ENCODE measurements around the gene PRCC.

PRCC gene

DNA sequence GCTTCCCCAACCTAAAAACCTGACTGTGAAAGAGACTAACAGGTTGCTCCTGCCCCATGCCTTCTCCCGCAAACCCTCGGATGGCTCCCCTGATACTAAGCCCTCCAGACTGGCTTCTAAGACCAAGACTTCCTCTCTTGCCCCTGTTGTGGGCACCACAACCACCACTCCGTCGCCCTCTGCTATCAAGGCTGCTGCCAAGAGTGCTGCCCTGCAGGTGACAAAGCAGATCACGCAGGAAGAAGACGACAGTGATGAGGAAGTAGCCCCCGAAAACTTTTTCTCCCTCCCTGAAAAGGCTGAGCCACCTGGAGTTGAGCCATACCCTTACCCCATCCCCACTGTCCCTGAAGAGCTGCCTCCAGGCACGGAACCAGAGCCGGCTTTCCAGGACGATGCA lies 19.3 kb downstream of the PRCC start:
- H3K4me3 ChIP-seq = no peak overlapping the region
- H3K27ac ChIP-seq = no peak overlapping the region

DNA sequence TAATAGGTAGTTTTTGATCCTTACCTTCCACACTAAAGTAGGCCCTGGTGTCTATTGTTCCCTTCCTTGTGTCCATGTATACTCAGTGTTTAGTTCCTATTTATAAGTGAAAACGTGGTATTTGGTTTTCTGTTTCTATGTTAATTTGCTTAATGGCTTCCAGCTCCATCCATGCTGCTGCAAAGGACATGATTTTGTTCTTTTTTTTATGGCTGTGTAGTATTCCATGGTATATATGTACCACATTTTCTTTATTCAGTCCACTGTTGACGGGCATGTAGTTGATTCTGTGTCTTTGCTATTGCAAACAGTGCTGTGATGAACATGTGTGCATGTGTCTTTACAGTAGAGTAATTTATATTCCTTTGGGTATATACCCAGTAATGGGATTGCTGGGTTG lies 20.8 kb downstream of the PRCC start:
- no peak overlapping the region for H3K4me3 ChIP-seq

DNA sequence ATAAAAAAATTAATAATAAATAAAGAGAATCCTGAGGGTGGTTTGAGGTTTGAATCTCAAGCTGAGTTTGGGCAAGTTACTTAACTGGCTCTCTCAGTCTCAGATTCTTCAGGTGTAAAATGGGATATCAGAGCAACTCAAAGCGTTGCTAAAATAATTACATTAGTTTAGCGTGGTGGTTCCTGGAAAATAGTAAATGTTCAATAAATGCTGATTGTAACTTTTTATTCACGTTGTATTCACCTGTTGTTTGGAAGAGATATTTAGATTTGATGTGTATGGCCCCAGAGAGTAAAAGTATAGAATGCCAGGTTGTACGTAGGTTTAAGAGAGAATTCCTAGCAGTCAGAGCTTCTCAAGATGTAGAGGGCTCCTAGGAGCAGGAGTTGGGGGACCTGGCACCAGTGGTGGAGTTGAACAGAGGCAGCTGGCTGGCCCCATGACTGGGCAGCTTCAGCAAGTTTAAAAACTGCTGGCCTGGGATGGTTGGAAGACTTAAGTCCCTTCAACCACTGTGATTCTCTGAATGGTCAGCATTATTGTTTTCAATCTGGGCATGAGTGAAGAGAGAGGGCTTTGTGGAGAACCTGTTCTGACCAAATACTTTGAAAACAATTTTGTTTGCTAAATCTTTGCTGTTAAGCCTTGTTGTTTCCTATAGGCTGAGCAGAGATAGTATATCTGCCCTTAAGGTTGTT lies 22.4 kb downstream of the PRCC start:
- H3K4me3 ChIP-seq = no peak overlapping the region
- no peak overlapping the region for H3K27ac ChIP-seq

More for the DNA sequence above, 20.8 kb downstream of the PRCC start:
- H3K27ac ChIP-seq = no peak overlapping the region

DNA sequence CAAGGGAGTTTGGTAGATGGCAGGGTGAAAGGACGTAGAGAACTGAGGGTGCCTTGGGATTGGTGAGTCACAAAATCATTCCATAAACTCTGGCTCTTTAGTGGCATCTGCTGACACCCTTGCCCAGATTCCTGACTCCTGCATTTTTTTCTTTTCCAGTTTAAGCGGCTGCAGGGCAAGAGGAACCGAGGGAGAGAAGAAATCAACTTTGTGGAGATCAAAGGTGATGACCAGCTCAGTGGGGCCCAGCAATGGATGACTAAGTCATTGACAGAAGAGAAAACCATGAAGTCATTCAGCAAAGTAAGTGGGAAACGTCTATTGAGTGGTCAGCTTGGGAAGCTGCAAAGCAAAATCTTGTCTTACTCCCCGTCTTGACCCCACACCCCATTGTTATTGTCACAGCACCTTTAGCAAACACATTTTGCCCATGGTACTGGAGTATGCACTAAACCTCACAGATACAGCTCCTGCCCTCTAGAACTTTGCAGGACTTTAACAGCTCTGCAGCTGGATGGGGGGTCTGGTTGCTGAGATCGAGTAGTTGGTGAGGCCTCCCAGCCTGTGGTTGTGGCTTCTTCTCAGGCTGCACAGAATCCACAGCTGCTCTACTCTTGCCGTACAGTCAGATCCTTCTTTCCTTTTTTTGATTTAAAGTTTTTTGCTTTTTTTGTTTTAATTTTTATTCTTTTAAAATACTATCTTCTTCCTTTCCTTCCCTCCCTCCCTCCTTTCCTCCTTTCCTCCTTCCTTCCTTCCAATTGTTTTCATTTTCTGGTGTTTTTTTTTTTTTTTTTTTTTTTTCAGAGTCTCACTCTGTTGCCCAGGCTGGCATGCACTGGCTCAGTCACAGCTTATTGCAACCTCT lies 27.4 kb downstream of the PRCC start:
- H3K4me3 ChIP-seq = no peak overlapping the region
- H3K27ac ChIP-seq = no peak overlapping the region

DNA sequence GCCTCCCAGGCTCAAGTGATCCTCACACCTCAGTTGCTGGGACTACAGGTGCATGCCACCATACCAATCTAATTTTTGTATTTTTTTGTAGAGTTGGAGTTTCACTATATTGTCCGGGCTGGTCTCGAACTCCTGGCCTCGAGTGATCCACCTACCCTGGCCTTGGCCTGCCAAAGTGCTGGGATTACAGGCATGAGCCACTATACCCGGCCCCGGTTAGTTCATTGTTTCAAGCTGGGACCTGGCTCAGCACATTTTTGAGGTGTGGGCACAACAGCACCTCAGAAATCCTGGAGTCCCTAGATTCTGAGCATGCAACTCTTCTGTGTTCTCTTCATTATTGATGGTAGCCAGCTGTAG lies 28.0 kb downstream of the PRCC start:
- H3K27ac ChIP-seq = peak overlapping the region in 1 of 21 experiments; percentile 20
- no peak overlapping the region for H3K4me3 ChIP-seq

DNA sequence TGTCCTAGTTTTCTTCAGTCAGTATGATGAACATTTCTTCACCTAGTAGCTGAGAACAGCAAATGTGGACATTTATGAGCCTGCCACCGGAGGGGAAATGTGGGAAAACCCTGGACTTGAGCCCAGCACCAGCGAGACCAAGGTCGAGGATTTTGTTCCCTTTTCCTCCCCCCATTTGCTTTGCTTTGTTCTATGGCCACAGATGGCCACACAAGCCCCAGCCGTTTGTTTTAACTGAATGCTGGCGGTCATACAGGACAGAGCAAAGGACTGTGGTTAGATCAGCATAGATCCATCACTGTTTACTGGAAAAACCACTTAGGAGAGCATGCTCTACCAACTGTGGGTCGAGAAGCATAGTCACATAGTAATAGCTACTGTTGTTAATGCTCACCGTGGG lies 28.5 kb downstream of the PRCC start:
- Histone ChIP-seq H3K4me3 (no peak overlapping the region), H3K27ac (no peak overlapping the region)

DNA sequence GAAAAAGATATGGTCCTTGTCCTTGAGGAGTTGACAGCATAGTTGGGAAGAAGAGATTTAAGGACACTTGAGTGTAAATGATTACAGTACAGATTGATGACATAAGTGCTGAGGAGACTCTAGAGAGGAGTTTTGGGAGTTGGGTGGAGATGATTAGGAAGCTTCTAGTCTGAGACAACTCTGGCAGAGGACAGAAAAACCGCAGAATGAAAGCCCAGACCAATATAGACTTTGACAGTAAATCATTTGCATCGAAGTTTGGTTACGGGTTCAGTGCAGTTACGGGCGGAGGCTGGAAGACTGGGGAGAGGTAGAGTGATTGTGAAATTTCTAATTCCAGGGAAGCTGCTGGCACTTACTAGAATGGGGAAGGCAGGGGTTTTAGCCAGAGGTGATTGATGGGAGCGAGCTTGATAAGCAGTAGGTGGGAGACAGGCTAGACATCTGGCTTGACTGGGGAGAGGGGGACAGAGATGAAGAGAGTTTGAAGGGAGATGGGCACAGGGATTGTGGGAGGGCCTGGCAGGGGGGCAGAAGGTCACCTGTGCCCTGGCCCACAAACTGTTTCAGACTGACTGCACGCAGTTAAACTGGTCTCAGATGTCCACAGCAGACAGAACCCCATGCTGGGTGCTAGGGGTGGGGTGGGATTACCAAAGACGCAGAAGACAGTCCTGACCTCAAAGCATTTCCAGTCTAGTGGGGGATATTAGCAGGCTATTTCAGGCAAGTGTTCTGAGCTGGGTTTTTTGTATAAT lies 29.2 kb downstream of the PRCC start:
- Histone ChIP-seq H3K27ac (no peak overlapping the region), H3K4me3 (no peak overlapping the region)

DNA sequence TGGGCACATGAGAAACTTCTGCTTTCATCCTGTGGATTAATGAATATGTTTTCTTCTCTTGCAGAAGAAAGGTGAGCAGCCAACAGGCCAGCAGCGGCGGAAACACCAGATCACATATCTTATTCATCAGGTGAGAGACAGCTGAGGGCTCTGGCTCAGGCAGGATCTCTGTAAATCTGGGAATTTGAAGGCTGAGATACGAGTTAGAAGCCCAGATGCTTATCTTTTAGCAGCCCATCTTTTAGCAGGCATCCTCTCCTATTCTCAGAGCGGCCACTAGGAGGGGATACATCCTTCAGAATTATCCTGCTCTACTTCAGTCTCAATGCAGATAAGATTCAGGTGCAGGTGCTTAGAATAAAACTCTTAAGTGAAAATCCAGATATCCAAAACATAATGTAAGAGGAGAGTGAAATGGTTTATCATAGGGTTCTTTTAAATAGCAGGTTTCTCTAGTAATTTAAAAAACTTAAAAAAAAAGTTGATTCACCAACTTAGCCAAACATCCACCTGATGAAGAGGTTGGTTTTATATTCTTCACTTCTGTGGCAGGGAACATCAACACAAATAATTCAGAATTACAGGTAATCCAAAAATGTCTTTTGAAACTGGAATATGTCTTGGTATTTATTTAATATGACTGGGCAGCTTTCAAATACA lies 30.0 kb downstream of the PRCC start:
- no peak overlapping the region for H3K4me3 ChIP-seq
- no peak overlapping the region for H3K27ac ChIP-seq

DNA sequence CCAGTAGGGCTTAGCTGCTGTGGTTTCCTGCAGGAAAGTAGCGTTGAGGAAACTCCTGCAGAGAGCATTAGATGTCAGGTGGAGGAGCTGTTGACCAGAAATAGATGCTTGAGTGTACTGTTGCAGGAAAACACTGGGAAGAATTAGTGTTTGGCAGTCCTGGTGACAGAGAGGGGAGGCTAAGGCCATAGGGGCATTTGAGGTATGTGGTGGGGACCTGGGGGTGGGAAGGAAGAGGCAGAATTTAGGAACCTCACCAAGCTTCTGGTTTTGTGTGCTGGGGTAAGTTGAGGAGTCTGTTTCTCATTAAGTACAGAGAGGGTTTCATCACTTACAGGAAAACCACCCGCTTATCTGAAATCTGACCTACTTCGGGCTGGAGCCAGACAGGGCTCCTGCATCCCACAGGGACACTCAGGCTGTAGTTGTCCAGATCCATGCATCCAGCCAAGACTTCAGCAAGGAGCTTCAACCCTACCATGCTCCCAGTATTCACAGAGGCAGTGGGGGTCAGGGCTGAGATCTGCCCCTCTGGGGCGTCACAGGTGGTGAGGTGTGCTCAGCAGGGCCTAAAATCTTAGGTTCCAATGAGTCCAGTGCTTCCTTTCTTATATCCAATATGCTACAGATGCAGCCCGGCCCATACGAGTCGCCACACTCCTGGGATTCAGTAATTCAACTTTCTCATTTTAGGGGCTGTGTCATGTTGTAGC lies 34.2 kb downstream of the PRCC start:
- Histone ChIP-seq H3K27ac (peak overlapping the region in 2 of 21 experiments; percentile 12), H3K4me3 (no peak overlapping the region)

DNA sequence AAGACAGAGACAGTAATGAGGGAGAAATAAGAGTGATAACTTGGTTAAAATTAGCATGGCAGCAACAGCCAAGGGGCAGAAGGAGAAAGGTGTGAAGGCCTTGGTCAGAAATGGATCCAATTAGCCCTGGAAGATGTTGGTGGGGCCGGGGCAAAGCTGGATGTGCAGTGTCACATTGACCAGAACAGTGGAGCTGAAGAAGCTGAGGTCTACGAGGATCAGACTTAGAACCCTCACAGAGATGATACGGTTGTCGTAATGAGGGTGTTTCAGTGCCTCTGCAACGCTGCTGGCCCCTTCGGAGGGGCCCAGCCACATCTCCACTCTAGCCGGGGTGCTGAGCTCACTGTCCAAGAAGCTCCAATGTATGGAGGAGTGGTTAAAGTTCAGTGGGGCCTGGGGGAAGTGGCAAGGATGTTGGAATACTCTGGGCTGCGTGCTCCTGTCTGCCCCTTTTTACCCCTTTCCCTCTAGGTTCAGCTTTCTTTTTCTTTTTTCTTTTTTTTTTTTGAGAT lies 35.1 kb downstream of the PRCC start:
- Histone ChIP-seq H3K4me3 (no peak overlapping the region), H3K27ac (no peak overlapping the region)

DNA sequence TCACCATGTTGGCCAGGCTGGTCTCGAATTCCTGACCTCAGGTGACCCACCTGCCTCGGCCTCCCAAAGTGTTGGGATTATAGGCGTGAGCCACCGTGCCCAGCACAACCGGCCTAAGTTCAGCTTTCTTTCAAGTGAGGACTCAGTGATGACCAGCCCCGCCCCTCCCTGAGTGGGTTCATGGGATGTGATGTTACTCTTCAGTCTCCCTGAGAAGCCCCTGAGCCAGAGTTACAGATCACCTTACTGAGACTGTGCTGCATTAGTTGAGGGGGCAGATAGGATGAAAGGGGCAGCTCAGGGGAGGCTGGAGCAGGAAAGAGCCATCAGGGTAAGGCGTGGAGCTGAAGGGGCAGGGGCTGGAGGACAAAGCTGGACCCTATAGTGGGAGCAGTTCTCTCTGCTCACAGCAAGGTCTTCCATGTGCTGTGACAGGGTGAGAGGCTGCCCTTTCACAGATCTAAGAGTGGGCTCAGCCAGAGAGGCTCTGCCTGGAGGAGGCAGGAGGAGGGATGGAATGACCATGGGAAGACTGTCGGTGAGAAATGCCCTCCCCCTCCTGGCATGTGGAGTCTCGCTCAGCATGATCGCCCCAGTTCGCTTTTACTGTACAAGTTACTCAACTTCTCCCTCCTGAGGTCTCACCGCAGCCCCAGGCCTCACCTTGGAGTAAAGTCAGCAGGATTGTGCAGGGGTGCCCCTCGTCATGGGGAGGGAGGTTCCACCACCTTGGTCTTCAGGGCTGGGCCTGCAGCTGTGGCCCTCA lies 35.9 kb downstream of the PRCC start:
- H3K4me3 ChIP-seq = no peak overlapping the region
- H3K27ac ChIP-seq = no peak overlapping the region

DNA sequence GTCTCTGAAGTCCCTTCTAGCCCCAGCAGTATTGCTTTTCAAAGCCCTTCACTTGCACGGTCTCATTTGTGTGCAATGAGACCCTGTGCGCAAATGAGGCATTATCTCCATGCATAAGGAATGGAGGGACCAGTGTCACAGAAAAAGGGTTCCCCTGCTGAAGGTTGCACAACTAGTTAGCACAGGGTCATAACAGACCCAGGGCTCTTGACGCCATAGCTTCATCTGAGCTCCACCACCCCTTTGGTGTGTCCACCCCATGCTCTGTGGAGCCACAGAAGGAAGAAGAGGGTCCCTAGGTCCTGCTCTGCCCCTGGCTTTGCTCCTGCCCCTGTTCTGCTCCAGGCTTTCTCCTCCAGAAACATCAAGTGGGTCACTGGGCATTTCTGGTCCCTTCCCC lies 36.7 kb downstream of the PRCC start:
- Histone ChIP-seq H3K27ac (peak overlapping the region in 1 of 21 experiments; percentile 44), H3K4me3 (no peak overlapping the region)

DNA sequence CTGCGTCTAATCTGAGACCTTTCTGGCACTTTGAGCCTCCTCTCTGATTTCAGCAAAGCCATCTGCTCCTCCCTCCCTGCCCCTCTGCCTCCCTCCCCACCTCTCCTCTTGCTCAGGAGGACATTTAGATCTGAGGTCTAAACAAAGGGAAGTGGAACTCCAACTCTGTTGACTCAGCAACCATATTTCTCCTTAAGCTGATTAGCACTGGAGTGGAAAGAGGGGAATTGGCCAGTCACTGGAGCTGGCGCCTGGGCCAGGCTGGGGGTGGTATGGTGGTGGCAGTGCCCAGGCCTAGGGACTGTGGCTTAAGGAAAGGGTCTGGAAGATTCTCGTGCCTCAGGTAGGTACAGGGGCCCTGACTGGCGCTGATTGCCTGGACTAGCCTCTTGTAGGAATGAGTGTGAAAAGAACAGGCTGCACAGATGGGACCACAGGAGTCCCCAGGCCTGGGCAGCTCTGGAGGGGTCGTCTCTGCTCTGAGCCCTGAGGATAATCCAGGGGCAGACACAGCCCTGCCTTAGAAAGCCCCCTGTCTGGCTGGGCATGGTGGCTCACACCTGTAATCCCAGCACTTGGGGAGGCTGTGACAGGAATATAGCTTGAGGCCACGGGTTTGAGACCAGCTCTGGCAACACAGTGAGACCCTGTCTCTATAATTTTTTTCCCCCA lies 37.4 kb downstream of the PRCC start:
- Histone ChIP-seq H3K4me3 (no peak overlapping the region), H3K27ac (peak overlapping the region in 5 of 21 experiments; percentile 11 to 45 (median 44))

DNA sequence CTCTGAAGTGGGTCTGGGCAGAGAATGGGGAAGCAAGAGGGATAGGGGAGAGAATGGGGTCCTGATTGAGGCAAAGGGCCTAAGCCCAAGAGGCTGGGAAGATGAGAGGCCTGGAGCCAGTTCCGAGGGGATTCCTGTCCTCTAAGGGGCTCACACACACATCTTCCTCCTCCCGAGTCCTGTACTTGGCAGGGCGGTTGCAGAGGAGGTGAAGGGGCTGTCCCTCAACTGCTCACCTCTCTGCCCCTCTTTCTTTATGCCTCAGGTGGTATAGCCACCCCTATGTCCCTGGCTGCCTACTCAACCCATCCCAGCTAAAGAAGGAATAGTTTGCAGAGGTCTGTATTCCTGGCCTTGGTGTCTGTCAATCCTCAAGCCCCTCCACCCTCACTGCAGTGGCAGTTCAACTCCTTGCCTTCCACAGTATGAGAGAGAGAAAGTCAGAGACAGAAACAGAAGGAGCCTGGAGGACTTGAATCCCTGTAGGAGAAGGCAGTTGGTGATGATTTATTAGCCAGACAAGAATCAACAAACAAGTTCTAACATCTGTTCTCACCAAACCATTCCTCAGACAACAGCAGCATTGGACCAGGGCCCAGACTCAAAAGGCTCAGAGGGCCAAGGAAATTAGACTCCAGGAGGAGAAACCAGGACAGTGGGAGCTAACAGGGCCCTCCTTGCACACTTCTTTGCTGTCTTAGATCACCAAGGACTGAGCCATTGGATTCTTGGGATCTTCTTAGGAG lies 38.6 kb downstream of the PRCC start:
- no peak overlapping the region for H3K4me3 ChIP-seq
- peak overlapping the region in 6 of 21 experiments; percentile 5 to 45 (median 25) for H3K27ac ChIP-seq

DNA sequence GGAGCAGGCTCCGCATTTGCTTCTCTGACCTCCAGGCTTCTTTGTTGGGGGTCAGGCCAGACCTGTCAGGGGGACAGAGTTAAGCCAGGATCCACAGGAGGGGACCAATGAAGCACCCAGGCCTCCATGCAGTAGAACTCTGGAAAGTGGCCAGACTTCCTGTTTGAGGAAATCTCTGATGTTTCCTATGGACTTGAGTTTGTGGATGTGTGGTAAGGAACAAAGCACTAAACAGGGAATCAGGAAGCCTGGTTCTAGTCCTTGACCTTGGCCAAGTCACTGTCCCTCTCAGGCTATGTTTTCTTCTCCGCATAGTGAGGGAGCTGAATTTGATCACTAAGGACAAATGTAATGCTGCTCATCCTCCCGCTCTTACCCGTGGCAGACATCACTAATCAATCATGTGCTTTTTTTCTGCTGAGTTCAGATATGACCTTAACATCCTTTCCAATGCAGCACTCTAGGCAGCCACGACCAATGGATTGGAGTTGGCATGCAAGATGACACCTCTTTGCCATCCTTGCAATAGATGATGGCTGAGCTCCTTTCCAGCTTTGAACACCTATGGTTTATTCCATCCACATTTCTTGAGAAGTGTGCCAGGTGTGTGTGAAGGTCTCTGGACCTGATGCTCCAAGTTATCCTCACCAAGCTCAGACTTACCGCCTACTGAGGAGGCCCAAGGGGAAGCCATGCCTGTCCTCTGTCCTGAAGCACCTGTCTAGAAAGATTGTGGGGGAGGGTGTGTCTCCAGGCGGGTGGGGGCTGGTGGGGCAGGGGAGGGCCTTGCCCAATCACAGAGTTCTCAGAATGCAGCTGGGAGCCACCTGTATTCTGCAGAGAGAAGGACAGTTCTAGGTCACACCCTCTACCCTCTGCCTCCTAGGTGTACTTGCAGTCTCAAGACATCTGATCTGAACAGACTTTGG lies 39.4 kb downstream of the PRCC start:
- H3K27ac ChIP-seq = peak overlapping the region in 4 of 21 experiments; percentile 5 to 33 (median 17)
- H3K4me3 ChIP-seq = no peak overlapping the region

DNA sequence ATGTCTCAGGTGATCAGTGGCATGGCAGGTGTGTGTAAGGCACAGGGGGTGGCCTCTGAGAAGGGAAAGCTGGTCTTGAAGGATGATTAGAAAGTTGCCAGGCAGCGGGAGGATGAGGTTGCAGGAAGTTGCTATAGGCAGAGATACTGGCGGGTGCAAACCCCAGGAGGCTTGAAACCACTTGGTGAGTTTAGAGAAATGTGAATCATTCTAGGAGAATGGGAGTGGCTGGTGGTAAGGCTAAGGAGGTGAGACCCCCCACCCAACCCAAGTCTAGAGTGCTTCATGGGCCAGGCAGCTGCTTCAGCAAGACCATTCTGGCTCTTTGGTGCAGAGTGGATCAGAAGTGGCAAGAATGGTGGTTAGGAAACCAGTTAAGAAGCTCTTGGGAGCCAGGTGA lies 40.3 kb downstream of the PRCC start:
- H3K4me3 ChIP-seq = no peak overlapping the region
- no peak overlapping the region for H3K27ac ChIP-seq

Data from skin epidermis (tissue), 12 donors.